ENCODE measurements around the gene UNK. TPM values are rescaled to one million over a fixed set of nuclear protein-coding genes. Genes with fewer than 3 reads are reported as not detected.

The UNK gene
- total and polyA plus RNA-seq, 8 donors: 19.8 to 54.6 (median 49.0) TPM

- Histone ChIP-seq H3K36me3 (peaks cover 0 to 3% of the 10 kb centered on the region in 2 donors), H3K27ac (peak within 1 kb of the TSS; percentile 85 to 93), H3K4me1 (peaks cover 9 to 32% of the 10 kb centered on the region in 2 donors), H3K27me3 (no peaks in the 10 kb centered on the region), H3K9me3 (no peaks in the 10 kb centered on the region), H3K4me3 (peak within 1 kb of the TSS; percentile 84 to 91)
- peak in 3 of 4 donors; percentile 80 to 95 (median 84) for DNase-seq
- ATAC-seq: peak; percentile 90
- TF ChIP-seq, protein P1, sequence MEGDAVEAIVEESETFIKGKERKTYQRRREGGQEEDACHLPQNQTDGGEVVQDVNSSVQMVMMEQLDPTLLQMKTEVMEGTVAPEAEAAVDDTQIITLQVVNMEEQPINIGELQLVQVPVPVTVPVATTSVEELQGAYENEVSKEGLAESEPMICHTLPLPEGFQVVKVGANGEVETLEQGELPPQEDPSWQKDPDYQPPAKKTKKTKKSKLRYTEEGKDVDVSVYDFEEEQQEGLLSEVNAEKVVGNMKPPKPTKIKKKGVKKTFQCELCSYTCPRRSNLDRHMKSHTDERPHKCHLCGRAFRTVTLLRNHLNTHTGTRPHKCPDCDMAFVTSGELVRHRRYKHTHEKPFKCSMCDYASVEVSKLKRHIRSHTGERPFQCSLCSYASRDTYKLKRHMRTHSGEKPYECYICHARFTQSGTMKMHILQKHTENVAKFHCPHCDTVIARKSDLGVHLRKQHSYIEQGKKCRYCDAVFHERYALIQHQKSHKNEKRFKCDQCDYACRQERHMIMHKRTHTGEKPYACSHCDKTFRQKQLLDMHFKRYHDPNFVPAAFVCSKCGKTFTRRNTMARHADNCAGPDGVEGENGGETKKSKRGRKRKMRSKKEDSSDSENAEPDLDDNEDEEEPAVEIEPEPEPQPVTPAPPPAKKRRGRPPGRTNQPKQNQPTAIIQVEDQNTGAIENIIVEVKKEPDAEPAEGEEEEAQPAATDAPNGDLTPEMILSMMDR (IDR thresholded peaks at IDR 0.05): peak in 1 of 2 donors; percentile 33
- intact Hi-C loops (cut with DNase I): no loop called here
These were observed 19.7 kb upstream of the UNK start, which contains the start of gene GALK1 for GRCh38 chr17:75764711-75765421. TSS of gene GALK1 (minus strand) at chr17:75765192. CDS start at chr17:75765136, 56 bp downstream.

GRCh38 chr17:75765981-75766380 lies 18.6 kb upstream of the UNK start:
- Histone ChIP-seq H3K27ac (peak overlapping the region; percentile 85 to 93), H3K4me3 (no peak overlapping the region), H3K27me3 (no peaks in the 10 kb centered on the region), H3K36me3 (no peaks in the 10 kb centered on the region), H3K9me3 (no peaks in the 10 kb centered on the region), H3K4me1 (peaks cover 9 to 32% of the 10 kb centered on the region in 2 donors)
- DNase-seq: peak in 1 of 4 donors; percentile 74
- intact Hi-C loops (cut with DNase I): no loop called here
- peak; percentile 54 for ATAC-seq
- TF ChIP-seq, protein P1 (IDR thresholded peaks at IDR 0.05): no peak

GRCh38 chr17:75767881-75768280 lies 16.7 kb upstream of the UNK start:
- Histone ChIP-seq H3K4me3 (no peak overlapping the region), H3K4me1 (peaks cover 9 to 32% of the 10 kb centered on the region in 2 donors), H3K27ac (no peak overlapping the region), H3K36me3 (no peaks in the 10 kb centered on the region), H3K27me3 (no peaks in the 10 kb centered on the region), H3K9me3 (no peaks in the 10 kb centered on the region)
- intact Hi-C loops (cut with DNase I): no loop called here
- ATAC-seq (no peak), DNase-seq (no peak)
- TF ChIP-seq, protein P1 (IDR thresholded peaks at IDR 0.05): no peak

- H3K4me1 ChIP-seq: peaks cover 0 to 19% of the 10 kb centered on the region in 2 donors
These were observed 15.1 kb upstream of the UNK start for GRCh38 chr17:75769536-75769935.

More at GRCh38 chr17:75769536-75769935, 15.1 kb upstream of the UNK start:
- Histone ChIP-seq H3K36me3 (peaks cover 0 to 7% of the 10 kb centered on the region in 2 donors), H3K9me3 (no peaks in the 10 kb centered on the region), H3K4me3 (no peak overlapping the region), H3K27me3 (no peaks in the 10 kb centered on the region), H3K27ac (peak overlapping the region in 1 of 2 donors; percentile 41)
- TF ChIP-seq, protein P1 (IDR thresholded peaks at IDR 0.05): no peak
- ATAC-seq: peak; percentile 3
- intact Hi-C loops (cut with DNase I): no loop called here
- no peak for DNase-seq

All from left lung (tissue), 10 donors.